CD14-positive monocyte (primary cell): ENCODE data around the gene LAMC1. TPM values are rescaled to one million over a fixed set of nuclear protein-coding genes. Genes with fewer than 3 reads are reported as not detected.

Experiments
- DNase-seq, 3 donors: peaks; one replicate each; pipeline ENCODE4 v3.0.0-alpha.2; 2011 to 2022
- H2AFZ ChIP-seq: 2 replicates; pipeline ENCODE4 v1.6.0; 2012; ENCODE audit warnings: mild to moderate bottlenecking, low read depth, low read length, inconsistent platforms; ENCODE audit not compliant: insufficient read depth, poor library complexity, severe bottlenecking
- H3K27ac ChIP-seq, 2 donors: 1 replicate in 1 of 2; 2 replicates in 1 of 2; pipeline ENCODE4 v1.5.1; 2012 to 2013; ENCODE audit warnings: low read length in 2 of 2, control low read depth in 1 of 2, inconsistent platforms in 1 of 2, low read depth in 1 of 2, mild to moderate bottlenecking in 1 of 2
- H3K27me3 ChIP-seq, 2 donors: one replicate each; pipeline versions ENCODE4 v1.6.0 to v1.6.1; 2011 to 2013; ENCODE audit warnings: low read length in 2 of 2; ENCODE audit not compliant: control insufficient read depth in 2 of 2, insufficient read depth in 2 of 2
- H3K36me3 ChIP-seq, 2 donors: replicated peaks in 1 of 2; 1 replicate in 1 of 2; 2 replicates in 1 of 2; pipeline versions ENCODE4 v1.5.1 to v1.6.1; 2012 to 2013; ENCODE audit warnings: low read length in 2 of 2, control low read depth in 1 of 2, inconsistent platforms in 1 of 2, mild to moderate bottlenecking in 1 of 2; ENCODE audit not compliant: insufficient read depth in 2 of 2, control insufficient read depth in 1 of 2
- H3K4me1 ChIP-seq, 2 donors: 1 replicate in 1 of 2; 2 replicates in 1 of 2; pipeline versions ENCODE4 v1.5.1 to v1.6.1; 2012 to 2013; ENCODE audit warnings: low read length in 2 of 2, control low read depth in 1 of 2, inconsistent platforms in 1 of 2, mild to moderate bottlenecking in 1 of 2, moderate library complexity in 1 of 2; ENCODE audit not compliant: insufficient read depth in 2 of 2, control insufficient read depth in 1 of 2
- H3K4me2 ChIP-seq: replicated peaks from 2 replicates; pipeline ENCODE3; 2012; ENCODE audit warnings: low read length, moderate library complexity, mild to moderate bottlenecking; ENCODE audit not compliant: poor library complexity, severe bottlenecking; ENCODE audit errors: extremely low read depth
- H3K4me3 ChIP-seq, 3 experiments: fragments of 200-600 bp in 1 of 3; sonication (generic) in 1 of 3; replicated peaks in 1 of 3; 1 replicate in 2 of 3; 2 replicates in 1 of 3; pipeline ENCODE4 v1.5.1; 2011 to 2013; ENCODE audit warnings: low read length in 3 of 3, mild to moderate bottlenecking in 3 of 3, control low read depth in 2 of 3, low read depth in 2 of 3, inconsistent platforms in 1 of 3, moderate library complexity in 1 of 3
- H3K79me2 ChIP-seq: 2 replicates; pipeline ENCODE4 v1.6.0; 2012; ENCODE audit warnings: mild to moderate bottlenecking, control low read depth, inconsistent platforms, low read length, moderate library complexity; ENCODE audit not compliant: insufficient read depth
- H3K9ac ChIP-seq: 2 replicates; pipeline ENCODE4 v1.6.0; 2017; ENCODE audit warnings: low read length, mild to moderate bottlenecking; ENCODE audit not compliant: insufficient read depth, poor library complexity, severe bottlenecking
- H3K9me3 ChIP-seq, 2 donors: replicated peaks in 1 of 2; 1 replicate in 1 of 2; 2 replicates in 1 of 2; pipeline versions ENCODE4 v1.5.1 to v1.6.1; 2012 to 2013; ENCODE audit warnings: low read length in 2 of 2, control low read depth in 1 of 2; ENCODE audit not compliant: control insufficient read depth in 1 of 2, insufficient read depth in 1 of 2
- H4K20me1 ChIP-seq: 2 replicates; pipeline ENCODE4 v1.6.0; 2012; ENCODE audit warnings: mild to moderate bottlenecking, low read length, control low read depth, moderate library complexity; ENCODE audit not compliant: insufficient read depth
- H3K27ac Mint-ChIP-seq, 7 donors: one replicate each; pipeline ENCODE4 v1.8.0; 2020; ENCODE audit warnings: mild to moderate bottlenecking in 7 of 7, mixed read lengths in 7 of 7, moderate library complexity in 6 of 7, inconsistent platforms in 2 of 7
- H3K27me3 Mint-ChIP-seq, 3 donors: one replicate each; pipeline ENCODE4 v1.8.0; 2021 to 2022; ENCODE audit warnings: low read depth in 3 of 3, mild to moderate bottlenecking in 3 of 3, mixed read lengths in 3 of 3, moderate library complexity in 3 of 3, inconsistent platforms in 1 of 3
- H3K36me3 Mint-ChIP-seq, 2 donors: one replicate each; pipeline ENCODE4 v1.8.0; 2020; ENCODE audit warnings: mixed read lengths in 2 of 2, inconsistent platforms in 1 of 2, mild to moderate bottlenecking in 1 of 2
- H3K4me1 Mint-ChIP-seq: one replicate; pipeline ENCODE4 v1.8.0; 2020; ENCODE audit warnings: mild to moderate bottlenecking, mixed read lengths
- H3K4me3 Mint-ChIP-seq, 2 donors: one replicate each; pipeline ENCODE4 v1.8.0; 2020; ENCODE audit warnings: mild to moderate bottlenecking in 2 of 2, mixed read lengths in 2 of 2, moderate library complexity in 1 of 2
- H3K9me3 Mint-ChIP-seq, 7 donors: one replicate each; pipeline ENCODE4 v1.8.0; 2020 to 2022; ENCODE audit warnings: mixed read lengths in 7 of 7, mild to moderate bottlenecking in 6 of 7, moderate library complexity in 6 of 7, inconsistent platforms in 2 of 7
- WGBS: methylation state at CpG from one replicate; pipeline ENCODE4 v1.1.5; 2013; ENCODE audit warnings: missing lambda C conversion rate; ENCODE audit not compliant: insufficient coverage; 5-methylcytosine and 5-hydroxymethylcytosine counted together
- intact Hi-C, 2 donors: fragments of 100-400 bp; cut with micrococcal nuclease; formaldehyde crosslinking; loops; one replicate each; pipeline versions ENCODE4 v1.15.0 to v1.15.1; 2023
- polyA plus RNA-seq, 3 donors: library from polyadenylated mRNA; depleted of rRNA in 1 of 3; unstranded in 2 of 3; stranded (reverse) in 1 of 3; fragments of 300-500 nt in 2 of 3; fragments of >200 nt in 1 of 3; fragmentation: Illumina TruSeq in 2 of 3; gene quantifications; 1 replicate in 2 of 3; 2 replicates in 1 of 3; pipeline ENCODE4 v1.2.3, GENCODE V29; 2012 to 2021
- TF ChIP-seq, protein P1 (sequence below): fragments of 200-600 bp; IDR thresholded peaks from one replicate; pipeline ENCODE4 v1.8.0; 2022; ENCODE audit warnings: antibody characterized with exemption, mild to moderate bottlenecking

Gene LAMC1
- polyA plus RNA-seq, 3 donors = 0.34 to 1.7 (median 0.95) TPM

DNA sequence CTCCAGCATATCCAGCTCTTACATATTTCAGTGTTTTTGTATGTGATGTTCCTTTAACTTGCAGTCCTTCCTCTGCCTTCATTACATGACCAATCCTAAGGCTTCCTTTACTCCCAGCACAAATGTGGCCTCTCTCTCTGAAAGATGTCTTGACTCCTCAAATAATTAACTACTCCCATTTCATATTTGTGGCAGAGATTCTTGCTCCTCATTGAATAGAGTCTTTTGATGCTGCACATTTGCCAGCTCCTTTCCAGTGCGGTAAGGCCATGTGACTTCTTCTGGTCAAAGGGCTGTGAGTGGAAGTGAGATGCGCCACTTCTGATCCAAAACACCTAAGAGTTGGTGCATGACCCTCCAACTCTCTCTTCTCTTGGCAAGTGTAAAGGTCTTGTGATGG is 19.1 kb upstream of the LAMC1 start:
- H3K36me3 ChIP-seq = no peaks in the 10 kb centered on the region
- no peaks in the 10 kb centered on the region for H3K4me1 ChIP-seq
- H3K4me2 ChIP-seq = no peak overlapping the region
- H3K9ac ChIP-seq = no peak overlapping the region
- no CpG with 5 or more reads among the region's 2 CpGs for WGBS
- no peaks in the 10 kb centered on the region for H4K20me1 ChIP-seq
- H3K4me3 ChIP-seq = no peak overlapping the region
- H3K9me3 Mint-ChIP-seq = peaks cover 0 to 2% (median 2%) of the 10 kb centered on the region in 7 donors
- H3K36me3 Mint-ChIP-seq = no peaks in the 10 kb centered on the region
- H3K27ac Mint-ChIP-seq = no peak overlapping the region
- no peak overlapping the region for H3K4me3 Mint-ChIP-seq
- H3K4me1 Mint-ChIP-seq = no peaks in the 10 kb centered on the region
- peaks cover 3 to 9% (median 6%) of the 10 kb centered on the region in 3 donors for H3K27me3 Mint-ChIP-seq
- intact Hi-C loops = no loop called here
- no peak overlapping the region for H2AFZ ChIP-seq
- peaks cover 0 to 2% of the 10 kb centered on the region in 2 donors for H3K27me3 ChIP-seq
- no peak for DNase-seq
- H3K27ac ChIP-seq = no peak overlapping the region
- H3K79me2 ChIP-seq = no peaks in the 10 kb centered on the region
- no peaks in the 10 kb centered on the region for H3K9me3 ChIP-seq
- TF ChIP-seq, protein P1, sequence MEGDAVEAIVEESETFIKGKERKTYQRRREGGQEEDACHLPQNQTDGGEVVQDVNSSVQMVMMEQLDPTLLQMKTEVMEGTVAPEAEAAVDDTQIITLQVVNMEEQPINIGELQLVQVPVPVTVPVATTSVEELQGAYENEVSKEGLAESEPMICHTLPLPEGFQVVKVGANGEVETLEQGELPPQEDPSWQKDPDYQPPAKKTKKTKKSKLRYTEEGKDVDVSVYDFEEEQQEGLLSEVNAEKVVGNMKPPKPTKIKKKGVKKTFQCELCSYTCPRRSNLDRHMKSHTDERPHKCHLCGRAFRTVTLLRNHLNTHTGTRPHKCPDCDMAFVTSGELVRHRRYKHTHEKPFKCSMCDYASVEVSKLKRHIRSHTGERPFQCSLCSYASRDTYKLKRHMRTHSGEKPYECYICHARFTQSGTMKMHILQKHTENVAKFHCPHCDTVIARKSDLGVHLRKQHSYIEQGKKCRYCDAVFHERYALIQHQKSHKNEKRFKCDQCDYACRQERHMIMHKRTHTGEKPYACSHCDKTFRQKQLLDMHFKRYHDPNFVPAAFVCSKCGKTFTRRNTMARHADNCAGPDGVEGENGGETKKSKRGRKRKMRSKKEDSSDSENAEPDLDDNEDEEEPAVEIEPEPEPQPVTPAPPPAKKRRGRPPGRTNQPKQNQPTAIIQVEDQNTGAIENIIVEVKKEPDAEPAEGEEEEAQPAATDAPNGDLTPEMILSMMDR = no peak

DNA sequence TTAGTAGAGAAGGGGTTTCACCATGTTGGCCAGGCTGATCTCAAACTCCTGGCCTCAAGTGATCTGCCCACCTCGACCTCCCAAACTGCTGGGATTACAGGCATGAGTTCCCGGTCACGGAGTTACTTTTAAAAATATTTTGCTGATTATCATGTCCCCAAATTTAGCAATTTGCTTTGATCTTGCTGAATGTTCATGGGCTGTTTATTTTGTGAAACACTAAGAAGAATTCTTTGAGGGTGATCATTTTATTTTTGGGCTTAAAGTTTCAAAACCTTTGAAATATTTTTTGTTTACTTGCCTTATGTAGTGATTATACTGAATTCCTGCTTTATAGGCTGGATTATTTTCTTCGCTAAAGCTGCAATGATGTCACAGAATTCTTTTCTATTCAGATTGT is 11.4 kb upstream of the LAMC1 start:
- H3K4me3 Mint-ChIP-seq = no peak overlapping the region

More for the DNA sequence above, 11.4 kb upstream of the LAMC1 start:
- WGBS = 87% methylated on average over 3 of the region's 4 CpGs
- Mint-ChIP-seq H3K27ac (no peak overlapping the region), H3K4me1 (no peaks in the 10 kb centered on the region), H3K9me3 (peaks cover 3 to 14% (median 10%) of the 10 kb centered on the region in 7 donors), H3K27me3 (peaks cover 4 to 5% (median 4%) of the 10 kb centered on the region in 3 donors), H3K36me3 (no peaks in the 10 kb centered on the region)
- H3K9me3 ChIP-seq = peaks cover 0 to 5% of the 10 kb centered on the region in 2 donors
- H2AFZ ChIP-seq = no peak overlapping the region
- DNase-seq = no peak
- no peaks in the 10 kb centered on the region for H3K36me3 ChIP-seq
- no peaks in the 10 kb centered on the region for H4K20me1 ChIP-seq
- intact Hi-C loops = no loop called here
- no peak overlapping the region for H3K4me3 ChIP-seq
- H3K79me2 ChIP-seq = no peaks in the 10 kb centered on the region
- H3K27ac ChIP-seq = no peak overlapping the region
- TF ChIP-seq, protein P1 = no peak
- H3K4me2 ChIP-seq = no peak overlapping the region
- no peaks in the 10 kb centered on the region for H3K4me1 ChIP-seq
- H3K9ac ChIP-seq = no peak overlapping the region
- peaks cover 0 to 2% of the 10 kb centered on the region in 2 donors for H3K27me3 ChIP-seq
